SK-N-SH (cell line): ENCODE data around the gene ALDH9A1. TPM values are rescaled to one million over a fixed set of nuclear protein-coding genes. Genes with fewer than 3 reads are reported as not detected.

Experiments
- CTCF ChIA-PET: fragments of 300-600, 350-600 bp; formaldehyde crosslinking; extraction: SDS; loops from one replicate; lab custom pipeline; 2021; lab: Yijun Ruan, JAX
- POLR2A ChIA-PET: fragments of 350-600 bp; sonication (Branson Sonifier 250); formaldehyde crosslinking; extraction: SDS; loops from one replicate; lab custom pipeline; 2020; ENCODE audit warnings: antibody characterized with exemption, inconsistent platforms; lab: Yijun Ruan, JAX
- DNase-seq: peaks from one replicate; pipeline ENCODE4 v3.0.0; 2012
- H2AFZ ChIP-seq: fragments of 200-600 bp; sonication (generic); 2 replicates; pipeline ENCODE4 v1.8.1; 2016; ENCODE audit warnings: antibody characterized with exemption, mild to moderate bottlenecking, low read depth
- H3F3A ChIP-seq: fragments of 200-600 bp; sonication (generic); replicated peaks from 2 replicates; pipeline ENCODE3; 2016; ENCODE audit warnings: antibody characterized with exemption, mild to moderate bottlenecking; ENCODE audit not compliant: insufficient read depth
- H3K27ac ChIP-seq, 2 experiments: fragments of 200-500 bp in 1 of 2; fragments of 200-600 bp in 1 of 2; sonication (Bioruptor generic) in 1 of 2; sonication (generic), shearing (Covaris generic) in 1 of 2; 2 replicates each; pipeline versions ENCODE4 v1.5.1 to v1.6.1; 2014 to 2016; ENCODE audit warnings: low read depth in 2 of 2, inconsistent platforms in 1 of 2, low read length in 1 of 2, mild to moderate bottlenecking in 1 of 2, mixed read lengths in 1 of 2
- H3K27me3 ChIP-seq: fragments of 200-600 bp; sonication (generic), shearing (Covaris generic); 2 replicates; pipeline ENCODE4 v1.6.1; 2016; ENCODE audit warnings: mixed run types; ENCODE audit not compliant: insufficient read depth
- H3K36me3 ChIP-seq, 2 experiments: fragments of 200-500 bp in 1 of 2; fragments of 200-600 bp in 1 of 2; sonication (Bioruptor generic) in 1 of 2; sonication (generic) in 1 of 2; replicated peaks in 1 of 2; 2 replicates each; pipeline versions ENCODE3 to v1.5.1; 2014 to 2016; ENCODE audit warnings: low read length in 1 of 2, mild to moderate bottlenecking in 1 of 2; ENCODE audit not compliant: insufficient read depth in 2 of 2, control insufficient read depth in 1 of 2
- H3K4me1 ChIP-seq, 2 experiments: fragments of 200-500 bp in 1 of 2; fragments of 200-600 bp in 1 of 2; sonication (Bioruptor generic) in 1 of 2; sonication (generic), shearing (Covaris generic) in 1 of 2; 2 replicates each; pipeline versions ENCODE4 v1.5.1 to v1.6.1; 2014 to 2016; ENCODE audit warnings: low read depth in 1 of 2, low read length in 1 of 2, mixed run types in 1 of 2; ENCODE audit not compliant: insufficient read depth in 2 of 2, control insufficient read depth in 1 of 2
- H3K4me2 ChIP-seq: fragments of 200-600 bp; sonication (generic), shearing (Covaris generic); 2 replicates; pipeline ENCODE4 v1.6.1; 2017; ENCODE audit warnings: mixed run types
- H3K4me3 ChIP-seq, 2 experiments: fragments of 200-500 bp in 1 of 2; fragments of 200-600 bp in 1 of 2; sonication (Bioruptor generic) in 1 of 2; sonication (generic), shearing (Covaris generic) in 1 of 2; 2 replicates each; pipeline versions ENCODE4 v1.5.1 to v1.8.1; 2014 to 2016; ENCODE audit warnings: low read depth in 2 of 2, inconsistent platforms in 1 of 2, low read length in 1 of 2, mild to moderate bottlenecking in 1 of 2, mixed read lengths in 1 of 2, moderate library complexity in 1 of 2
- H3K79me2 ChIP-seq: fragments of 200-600 bp; sonication (generic); 2 replicates; pipeline ENCODE4 v1.8.1; 2017; ENCODE audit warnings: mild to moderate bottlenecking; ENCODE audit not compliant: insufficient read depth
- H3K9ac ChIP-seq: fragments of 200-600 bp; sonication (generic); 2 replicates; pipeline ENCODE4 v1.6.1; 2017; ENCODE audit warnings: mixed run types
- H3K9me2 ChIP-seq: fragments of 200-600 bp; sonication (generic); 2 replicates; pipeline ENCODE4 v1.6.1; 2017; ENCODE audit warnings: mixed run types
- H3K9me3 ChIP-seq: fragments of 200-600 bp; sonication (generic); 2 replicates; pipeline ENCODE4 v1.6.1; 2017; ENCODE audit warnings: mixed run types, mild to moderate bottlenecking, moderate library complexity
- H4K20me1 ChIP-seq: fragments of 200-600 bp; sonication (generic); 2 replicates; pipeline ENCODE4 v1.6.1; 2017; ENCODE audit warnings: mild to moderate bottlenecking, mixed run types; ENCODE audit not compliant: insufficient read depth
- ELF1 ChIP-seq: IDR thresholded peaks from 2 replicates; pipeline ENCODE4 v1.4.0; 2012
- EP300 ChIP-seq, 2 experiments: IDR thresholded peaks; 2 replicates each; pipeline versions ENCODE4 v1.4.0 to v1.6.1; 2012; ENCODE audit warnings: borderline replicate concordance in 1 of 2, low read depth in 1 of 2, low read length in 1 of 2
- EZH2phosphoT487 ChIP-seq: fragments of 200-600 bp; sonication (generic); IDR thresholded peaks from 2 replicates; pipeline ENCODE4 v1.6.1; 2017; ENCODE audit warnings: low read depth, mixed run types, mild to moderate bottlenecking, antibody characterized with exemption, moderate library complexity, borderline replicate concordance
- FOXJ3 ChIP-seq: sonication (generic); formaldehyde crosslinking; IDR thresholded peaks from 2 replicates; pipeline ENCODE4 v1.5.1; 2020; ENCODE audit warnings: mild to moderate bottlenecking, missing genetic modification reagents
- GATA2 ChIP-seq: sonication (generic); formaldehyde crosslinking; IDR thresholded peaks from 2 replicates; pipeline ENCODE4 v1.5.0; 2020; ENCODE audit warnings: mild to moderate bottlenecking, missing genetic modification reagents
- JUND ChIP-seq: IDR thresholded peaks from 2 replicates; pipeline ENCODE4 v1.4.0; 2012
- NFIC ChIP-seq: IDR thresholded peaks from 2 replicates; pipeline ENCODE4 v1.4.0; 2012; ENCODE audit warnings: borderline replicate concordance
- RAD21 ChIP-seq: IDR thresholded peaks from 2 replicates; pipeline ENCODE4 v1.6.1; 2012; ENCODE audit warnings: mild to moderate bottlenecking, low read length
- RCOR1 ChIP-seq: fragments of 150-350 bp; IDR thresholded peaks from 2 replicates; pipeline ENCODE4 v1.6.1; 2017; ENCODE audit warnings: antibody characterized with exemption, low read length
- RFX5 ChIP-seq: IDR thresholded peaks from 2 replicates; pipeline ENCODE4 v1.6.1; 2012; ENCODE audit warnings: mild to moderate bottlenecking, improper control_type of control experiment, low read length
- RXRA ChIP-seq: IDR thresholded peaks from 2 replicates; pipeline ENCODE4 v1.4.0; 2012; ENCODE audit warnings: low read depth, mild to moderate bottlenecking, borderline replicate concordance
- SMC3 ChIP-seq: IDR thresholded peaks from 2 replicates; pipeline ENCODE4 v1.6.1; 2012; ENCODE audit warnings: low read depth, low read length, improper control_type of control experiment
- TEAD4 ChIP-seq: IDR thresholded peaks from 2 replicates; pipeline ENCODE4 v1.4.0; 2012; ENCODE audit warnings: mild to moderate bottlenecking, borderline replicate concordance; ENCODE audit not compliant: insufficient read depth
- WGBS: methylation state at CpG from one replicate; pipeline ENCODE4 v1.1.6; 2017; ENCODE audit warnings: low lambda C conversion rate; 5-methylcytosine and 5-hydroxymethylcytosine counted together
- polyA plus RNA-seq, 3 experiments: library from polyadenylated mRNA; depleted of rRNA; stranded (reverse); fragments of >200 nt; gene quantifications; 2 replicates each; pipeline ENCODE4 v1.2.3, GENCODE V29; 2012
- TF ChIP-seq, protein P1 (sequence below): IDR thresholded peaks from 2 replicates; pipeline ENCODE4 v1.6.1; 2012; ENCODE audit warnings: mild to moderate bottlenecking, low read depth, low read length, moderate library complexity
- TF ChIP-seq, protein P2 (sequence below): IDR thresholded peaks from 2 replicates; pipeline ENCODE4; 2012
- TF ChIP-seq, protein P3 (sequence below): fragments of 150-350 bp; IDR thresholded peaks from 2 replicates; pipeline ENCODE4 v1.6.1; 2017; ENCODE audit warnings: antibody characterized with exemption, low read length, low read depth, borderline replicate concordance
- TF ChIP-seq, protein P4 (sequence below): IDR thresholded peaks from 2 replicates; pipeline ENCODE4 v1.4.0; 2012; ENCODE audit warnings: low read depth

The ALDH9A1 gene
- polyA plus RNA-seq, 1 of the 3 experiments (the other 2 are of a cell fraction), result 31.3 TPM

- TF ChIP-seq, protein P1, sequence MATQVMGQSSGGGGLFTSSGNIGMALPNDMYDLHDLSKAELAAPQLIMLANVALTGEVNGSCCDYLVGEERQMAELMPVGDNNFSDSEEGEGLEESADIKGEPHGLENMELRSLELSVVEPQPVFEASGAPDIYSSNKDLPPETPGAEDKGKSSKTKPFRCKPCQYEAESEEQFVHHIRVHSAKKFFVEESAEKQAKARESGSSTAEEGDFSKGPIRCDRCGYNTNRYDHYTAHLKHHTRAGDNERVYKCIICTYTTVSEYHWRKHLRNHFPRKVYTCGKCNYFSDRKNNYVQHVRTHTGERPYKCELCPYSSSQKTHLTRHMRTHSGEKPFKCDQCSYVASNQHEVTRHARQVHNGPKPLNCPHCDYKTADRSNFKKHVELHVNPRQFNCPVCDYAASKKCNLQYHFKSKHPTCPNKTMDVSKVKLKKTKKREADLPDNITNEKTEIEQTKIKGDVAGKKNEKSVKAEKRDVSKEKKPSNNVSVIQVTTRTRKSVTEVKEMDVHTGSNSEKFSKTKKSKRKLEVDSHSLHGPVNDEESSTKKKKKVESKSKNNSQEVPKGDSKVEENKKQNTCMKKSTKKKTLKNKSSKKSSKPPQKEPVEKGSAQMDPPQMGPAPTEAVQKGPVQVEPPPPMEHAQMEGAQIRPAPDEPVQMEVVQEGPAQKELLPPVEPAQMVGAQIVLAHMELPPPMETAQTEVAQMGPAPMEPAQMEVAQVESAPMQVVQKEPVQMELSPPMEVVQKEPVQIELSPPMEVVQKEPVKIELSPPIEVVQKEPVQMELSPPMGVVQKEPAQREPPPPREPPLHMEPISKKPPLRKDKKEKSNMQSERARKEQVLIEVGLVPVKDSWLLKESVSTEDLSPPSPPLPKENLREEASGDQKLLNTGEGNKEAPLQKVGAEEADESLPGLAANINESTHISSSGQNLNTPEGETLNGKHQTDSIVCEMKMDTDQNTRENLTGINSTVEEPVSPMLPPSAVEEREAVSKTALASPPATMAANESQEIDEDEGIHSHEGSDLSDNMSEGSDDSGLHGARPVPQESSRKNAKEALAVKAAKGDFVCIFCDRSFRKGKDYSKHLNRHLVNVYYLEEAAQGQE, result no peak
- TF ChIP-seq ELF1, result no peak
- no peak for TF ChIP-seq NFIC
Observed at GRCh38 chr1:165738794-165739193, 40.4 kb upstream of the ALDH9A1 start (continued).

DNA sequence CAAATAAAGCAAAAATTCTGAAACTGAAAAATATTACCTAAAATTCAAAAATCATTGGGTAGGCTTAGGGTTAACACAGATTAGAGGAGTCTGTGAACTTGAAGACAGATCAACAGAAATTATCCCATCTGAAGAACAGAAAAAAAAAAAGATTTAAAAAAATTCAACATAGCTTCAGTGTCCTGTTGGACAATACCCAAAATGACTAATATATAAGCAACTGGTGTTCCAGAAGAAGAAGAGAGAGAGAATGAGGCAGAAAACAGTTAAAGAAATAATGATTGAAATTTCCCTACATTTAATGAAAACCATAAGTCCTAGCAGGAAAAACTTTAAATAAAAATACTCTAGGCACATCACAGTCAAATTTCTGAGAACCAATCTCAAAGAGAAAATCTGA lies 38.8 kb upstream of the ALDH9A1 start:
- TF ChIP-seq, protein P2, sequence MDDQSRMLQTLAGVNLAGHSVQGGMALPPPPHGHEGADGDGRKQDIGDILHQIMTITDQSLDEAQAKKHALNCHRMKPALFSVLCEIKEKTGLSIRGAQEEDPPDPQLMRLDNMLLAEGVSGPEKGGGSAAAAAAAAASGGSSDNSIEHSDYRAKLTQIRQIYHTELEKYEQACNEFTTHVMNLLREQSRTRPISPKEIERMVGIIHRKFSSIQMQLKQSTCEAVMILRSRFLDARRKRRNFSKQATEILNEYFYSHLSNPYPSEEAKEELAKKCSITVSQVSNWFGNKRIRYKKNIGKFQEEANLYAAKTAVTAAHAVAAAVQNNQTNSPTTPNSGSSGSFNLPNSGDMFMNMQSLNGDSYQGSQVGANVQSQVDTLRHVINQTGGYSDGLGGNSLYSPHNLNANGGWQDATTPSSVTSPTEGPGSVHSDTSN, result no peak
- TF ChIP-seq, all 33 proteins: peak for 0
- no peak overlapping the region for H3K4me2 ChIP-seq
- peaks cover 43 to 71% of the 10 kb centered on the region in 2 experiments for H3K36me3 ChIP-seq
- DNase-seq, result no peak
- H3K4me1 ChIP-seq, result no peaks in the 10 kb centered on the region
- ChIA-PET POLR2A (no interaction called here), CTCF (no interaction called here)
- no peaks in the 10 kb centered on the region for H3K9me3 ChIP-seq
- H3K4me3 ChIP-seq, result no peak overlapping the region
- no peak overlapping the region; the same call in 1 of the 2 replicates for H2AFZ ChIP-seq
- H3K9me2 ChIP-seq, result no peaks in the 10 kb centered on the region
- no peak overlapping the region; a peak in 1 of 4 replicates for H3K27ac ChIP-seq
- H3K27me3 ChIP-seq, result no peaks in the 10 kb centered on the region
- peaks cover 6% of the 10 kb centered on the region for H3F3A ChIP-seq
- H3K9ac ChIP-seq, result no peak overlapping the region
- H4K20me1 ChIP-seq, result no peaks in the 10 kb centered on the region
- H3K79me2 ChIP-seq, result peaks cover 18% of the 10 kb centered on the region; the same call in 1 of the 2 replicates

DNA sequence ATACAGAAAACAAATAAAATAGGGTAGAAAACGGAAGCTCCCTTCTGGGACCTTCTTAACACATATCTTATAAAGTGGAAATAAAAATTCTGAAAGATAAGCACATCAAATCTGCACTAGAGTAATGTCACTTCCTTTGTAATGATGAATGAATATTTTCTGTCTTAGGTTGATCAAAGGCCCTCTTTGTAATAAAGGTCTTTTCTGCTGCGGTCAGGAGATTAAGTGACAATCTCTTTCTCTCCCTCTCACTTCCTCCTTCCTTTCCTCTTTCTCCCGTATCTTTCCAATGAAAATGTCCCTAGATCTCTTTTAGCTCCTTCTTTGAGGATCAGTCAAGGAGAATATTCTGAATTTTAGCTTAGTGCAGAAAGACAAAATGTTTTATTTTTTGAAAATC lies 36.5 kb upstream of the ALDH9A1 start:
- Histone ChIP-seq H3K9me3 (no peaks in the 10 kb centered on the region), H3K9ac (no peak overlapping the region), H3K79me2 (peaks cover 18% of the 10 kb centered on the region; the same call in 1 of the 2 replicates), H4K20me1 (no peaks in the 10 kb centered on the region), H3K4me2 (no peak overlapping the region), H3K9me2 (no peaks in the 10 kb centered on the region), H3K27ac (no peak overlapping the region), H3K4me1 (no peaks in the 10 kb centered on the region), H3K4me3 (no peak overlapping the region), H3F3A (peaks cover 6% of the 10 kb centered on the region), H3K27me3 (no peaks in the 10 kb centered on the region), H3K36me3 (peaks cover 38 to 58% of the 10 kb centered on the region in 2 experiments), H2AFZ (no peak overlapping the region)
- POLR2A ChIA-PET, result no interaction called here
- TF ChIP-seq TEAD4 (no peak), SMC3 (no peak), GATA2 (CRISPR knock-in tag) (no peak), RCOR1 (no peak), RFX5 (no peak), ELF1 (no peak), FOXJ3 (no peak), RXRA (no peak), JUND (no peak), EP300 (IDR thresholded peaks at IDR 0.05; ENCODE audit: borderline replicate concordance in 1 of 2, low read depth in 1 of 2, low read length in 1 of 2) (no peak), EZH2phosphoT487 (no peak), RAD21 (no peak)
- TF ChIP-seq, protein P3, sequence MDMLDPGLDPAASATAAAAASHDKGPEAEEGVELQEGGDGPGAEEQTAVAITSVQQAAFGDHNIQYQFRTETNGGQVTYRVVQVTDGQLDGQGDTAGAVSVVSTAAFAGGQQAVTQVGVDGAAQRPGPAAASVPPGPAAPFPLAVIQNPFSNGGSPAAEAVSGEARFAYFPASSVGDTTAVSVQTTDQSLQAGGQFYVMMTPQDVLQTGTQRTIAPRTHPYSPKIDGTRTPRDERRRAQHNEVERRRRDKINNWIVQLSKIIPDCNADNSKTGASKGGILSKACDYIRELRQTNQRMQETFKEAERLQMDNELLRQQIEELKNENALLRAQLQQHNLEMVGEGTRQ, result no peak
- TF ChIP-seq, protein P1, result no peak
- TF ChIP-seq, protein P4, sequence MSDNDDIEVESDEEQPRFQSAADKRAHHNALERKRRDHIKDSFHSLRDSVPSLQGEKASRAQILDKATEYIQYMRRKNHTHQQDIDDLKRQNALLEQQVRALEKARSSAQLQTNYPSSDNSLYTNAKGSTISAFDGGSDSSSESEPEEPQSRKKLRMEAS, result no peak
- CTCF ChIA-PET, result no interaction called here
- no peak for DNase-seq
- 94% methylated on average over 3 of the region's 3 CpGs for WGBS
